CD4-positive, alpha-beta T cell treated with Interleukin-17A for 4 hours (primary cell): ENCODE data around the gene LRRC70.
"Not testable (repeated sequence)": the region's sequence is repeated elsewhere in the genome, so short reads cannot be mapped to it uniquely, and the experiment has no call there.

ENCODE experiments used
- DNase-seq: peaks from one replicate; pipeline ENCODE4 v3.0.0-alpha.2; 2020; ENCODE audit warnings: mixed read lengths

The LRRC70 gene

DNA sequence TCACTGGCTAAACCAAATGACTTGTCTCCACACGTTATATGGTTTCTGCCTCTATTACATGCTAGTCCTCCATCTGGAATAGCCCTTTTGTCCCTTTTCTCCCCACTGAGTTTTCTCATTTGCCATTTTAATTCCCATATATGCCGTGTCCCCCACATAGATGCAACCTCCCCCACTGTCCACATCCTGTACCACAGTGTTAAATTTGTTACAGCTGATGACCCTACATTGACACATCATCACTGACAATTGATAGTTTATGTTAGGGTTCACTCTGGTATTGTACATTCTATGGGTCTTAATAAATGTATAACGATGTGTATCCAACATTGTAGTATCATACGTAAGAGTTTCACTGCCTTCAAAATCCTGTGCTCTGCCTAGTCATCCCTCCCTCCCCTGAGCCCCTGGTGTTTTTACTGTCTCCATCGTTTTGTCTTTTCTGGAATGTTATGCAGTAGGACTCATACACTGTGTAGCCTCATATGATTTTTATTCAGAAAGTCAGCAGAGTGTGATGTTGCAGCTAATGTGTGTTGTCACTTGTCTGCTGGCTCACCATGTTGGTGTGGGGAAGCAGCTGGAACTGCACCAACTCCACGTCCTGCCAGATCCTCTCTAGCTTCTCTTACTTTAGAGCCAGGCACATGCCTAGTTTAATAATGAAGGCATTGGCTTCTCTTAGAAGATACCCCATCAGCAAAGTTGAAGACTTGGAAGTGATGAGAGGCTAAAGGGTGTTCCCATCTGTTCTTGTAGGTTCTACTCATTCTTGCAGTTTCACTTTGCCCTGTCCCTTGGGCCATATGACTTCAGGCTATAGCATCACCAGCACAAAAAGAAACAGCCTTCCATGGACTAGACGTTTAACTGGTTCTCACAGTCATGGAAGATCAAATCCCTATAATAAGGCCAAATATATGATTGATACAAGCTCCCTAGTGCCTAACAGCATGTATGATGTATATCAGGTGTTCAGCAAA is 30.2 kb downstream of the LRRC70 start:
- no peak for DNase-seq

DNA sequence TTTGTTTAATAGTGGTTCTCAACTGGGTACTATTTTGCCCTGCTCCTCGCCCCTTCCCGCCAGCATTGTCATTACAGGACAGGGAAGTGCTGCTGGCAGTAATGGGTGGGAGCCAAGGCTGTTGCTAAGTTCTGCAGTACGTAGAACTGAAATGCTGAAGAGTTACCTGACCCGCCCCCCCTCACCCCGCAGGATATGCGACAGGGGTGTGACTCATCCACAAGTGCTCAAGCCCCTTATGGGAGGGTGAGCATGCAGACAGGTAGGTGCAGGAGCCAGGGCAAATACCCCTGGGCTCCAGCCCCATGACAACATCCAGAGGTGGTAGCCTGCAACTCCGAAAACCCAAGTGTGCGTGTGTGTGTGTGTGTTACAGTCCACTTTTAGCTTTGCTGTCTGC is 35.7 kb downstream of the LRRC70 start:
- no peak for DNase-seq

DNA sequence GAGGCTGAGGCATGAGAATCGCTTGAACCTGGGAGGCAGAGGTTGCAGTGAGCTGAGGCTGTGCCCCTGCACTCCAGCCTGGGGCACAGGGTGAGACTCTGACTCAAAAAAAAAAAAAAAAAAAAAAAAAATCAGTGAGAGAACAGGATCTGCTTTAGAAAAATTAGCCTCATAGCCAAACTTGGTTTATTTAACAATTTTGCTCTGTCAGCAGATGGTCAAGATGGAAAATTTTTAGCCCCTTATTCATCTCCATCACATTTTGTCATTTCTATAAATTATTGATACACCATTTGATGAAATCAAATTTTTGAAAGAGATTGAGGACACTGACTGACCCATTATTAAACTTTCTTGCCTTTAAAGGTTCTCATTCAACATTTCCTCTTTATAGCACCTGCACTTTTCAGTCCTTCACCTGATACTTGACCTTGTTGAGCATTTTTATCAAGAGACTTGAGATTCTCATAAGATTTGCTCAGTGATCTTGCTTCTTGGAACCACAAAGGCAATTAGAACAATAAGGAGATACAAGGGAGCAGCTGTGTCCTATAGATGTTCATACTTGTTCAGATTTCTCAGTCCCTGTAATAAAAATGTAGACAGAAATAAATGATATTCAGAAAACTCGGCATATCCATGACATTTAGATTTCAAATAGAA is 38.1 kb downstream of the LRRC70 start:
- no peak for DNase-seq

DNA sequence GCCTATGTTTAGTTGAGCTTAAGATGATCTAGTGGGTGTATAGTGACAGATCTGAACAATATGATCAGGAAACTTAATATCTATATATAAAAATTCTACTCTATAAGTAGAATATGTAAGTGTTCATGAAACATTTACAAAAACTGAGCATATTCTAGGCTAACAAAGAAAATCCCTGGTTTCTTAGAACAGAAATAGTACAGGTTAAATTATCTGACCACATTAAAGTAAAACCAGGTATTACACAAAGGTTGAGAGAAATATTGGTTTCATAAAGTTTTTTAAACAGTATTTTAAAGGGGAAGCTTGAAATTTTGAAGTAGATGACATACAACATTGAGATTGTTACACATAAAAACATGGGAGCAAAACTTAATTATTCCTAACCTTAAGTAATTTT is 39.3 kb downstream of the LRRC70 start:
- DNase-seq: no peak

DNA sequence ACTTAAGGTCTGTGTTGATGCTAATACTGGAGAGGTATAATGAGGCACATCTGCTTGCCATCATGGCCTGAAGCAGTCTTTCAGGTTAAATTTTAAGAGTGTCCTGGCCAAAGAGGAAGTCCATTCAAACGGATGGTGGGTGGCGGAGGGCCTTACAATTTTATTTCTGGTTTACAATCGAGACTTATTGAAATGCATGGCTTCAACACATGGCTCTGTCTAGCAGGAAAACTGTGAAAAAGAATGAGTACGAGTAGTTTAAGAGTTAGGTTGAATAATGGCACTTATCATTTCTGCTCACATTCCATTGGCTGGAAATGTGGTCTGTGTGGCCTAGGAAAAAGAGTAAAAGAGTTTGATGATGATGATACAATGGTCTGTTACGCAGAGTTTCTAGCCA is 42.1 kb downstream of the LRRC70 start:
- DNase-seq: no peak

DNA sequence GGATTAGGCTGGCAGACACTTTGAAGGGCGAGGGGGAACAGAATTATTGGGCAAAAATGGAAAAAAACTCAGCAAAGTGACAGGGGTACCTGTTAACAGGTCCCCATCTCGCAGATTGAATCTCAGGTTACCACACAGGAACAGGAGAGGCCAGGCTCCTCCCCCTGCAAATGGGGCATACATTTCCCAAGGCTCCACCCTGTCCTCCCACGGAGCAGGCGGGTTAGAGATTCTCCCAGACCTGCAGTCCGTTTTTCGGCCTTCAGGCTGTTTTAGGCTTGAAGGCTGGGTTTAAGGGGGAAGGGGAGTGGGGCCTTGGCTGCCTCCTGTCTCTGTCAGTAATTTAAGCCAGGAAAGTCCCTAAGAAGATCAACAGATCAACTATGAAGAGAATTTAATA is 42.7 kb downstream of the LRRC70 start:
- DNase-seq: no peak

DNA sequence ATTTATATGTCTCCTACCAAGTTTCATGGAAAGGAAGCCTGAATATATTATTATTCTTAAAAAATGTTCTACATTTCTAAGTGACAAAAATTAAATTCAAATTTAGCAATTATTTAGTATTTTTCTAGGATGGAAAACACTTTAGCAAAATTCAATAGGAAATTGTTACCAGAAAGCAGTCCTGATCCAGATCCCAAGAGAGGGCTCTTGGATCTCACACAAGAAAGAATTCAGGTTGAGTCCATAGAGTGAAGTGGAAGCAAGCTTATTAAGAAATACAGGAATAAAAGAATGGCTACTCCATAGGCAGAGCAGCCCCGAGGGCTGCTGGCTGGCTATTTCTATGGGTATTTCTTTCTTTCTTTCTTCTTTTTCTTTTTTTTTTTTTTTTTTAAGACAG is 44.7 kb downstream of the LRRC70 start:
- no peak for DNase-seq

DNA sequence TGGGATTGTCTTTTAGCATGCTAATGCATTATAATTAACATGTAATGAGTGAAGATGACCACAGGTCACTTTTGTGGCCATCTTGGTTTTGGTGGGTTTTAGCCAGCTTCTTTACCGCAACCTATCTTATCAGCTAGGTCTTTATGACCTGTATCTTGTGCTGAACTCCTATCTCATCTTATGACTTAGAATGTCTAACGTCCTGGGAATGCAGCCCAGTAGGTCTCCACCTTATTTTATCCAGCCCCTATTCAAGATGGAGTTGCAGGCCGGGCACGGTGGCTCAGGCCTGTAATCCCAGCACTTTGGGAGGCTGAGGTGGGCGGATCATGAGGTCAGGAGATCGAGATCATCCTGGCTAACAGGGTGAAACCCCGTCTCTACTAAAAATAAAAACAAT is 45.8 kb downstream of the LRRC70 start:
- DNase-seq: not testable (repeated sequence)

DNA sequence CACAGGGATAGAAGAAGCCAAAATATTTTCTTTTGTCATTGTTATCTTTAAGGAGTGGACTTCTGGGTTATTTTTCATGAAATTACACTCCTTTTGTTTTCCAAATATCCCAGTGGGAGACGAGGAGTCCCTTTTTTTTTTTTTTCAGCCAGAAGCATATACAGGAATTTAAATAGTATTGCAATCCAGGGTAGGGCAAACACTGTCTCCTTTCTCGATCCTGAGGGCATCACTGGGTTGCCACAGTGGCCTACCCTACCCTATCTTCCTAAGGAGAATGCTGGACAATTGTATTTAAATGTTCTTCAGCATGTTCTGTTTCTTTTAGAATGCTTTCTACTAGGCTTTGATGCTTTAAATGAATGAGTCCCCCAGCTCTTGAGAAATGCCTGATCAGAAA is 47.9 kb downstream of the LRRC70 start:
- DNase-seq: no peak

DNA sequence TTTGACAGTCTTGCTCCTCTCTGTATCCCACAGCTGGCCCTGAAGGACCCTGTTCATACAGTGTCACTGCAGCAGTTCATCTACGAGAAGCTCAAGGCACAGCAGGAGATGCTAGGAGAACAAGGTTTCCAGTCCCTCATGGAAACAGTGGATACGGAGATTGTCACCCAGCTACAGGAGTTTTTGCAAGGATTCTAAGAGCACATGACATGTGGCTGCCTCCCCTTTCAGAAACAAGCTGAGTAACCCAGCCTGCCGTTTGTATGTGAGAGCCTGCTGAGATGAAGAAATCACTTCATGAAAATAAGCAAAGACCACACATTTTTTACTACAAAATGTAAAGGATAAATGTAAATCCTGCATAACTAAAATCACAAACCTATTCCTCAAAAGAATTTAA is 48.5 kb downstream of the LRRC70 start:
- DNase-seq: no peak

DNA sequence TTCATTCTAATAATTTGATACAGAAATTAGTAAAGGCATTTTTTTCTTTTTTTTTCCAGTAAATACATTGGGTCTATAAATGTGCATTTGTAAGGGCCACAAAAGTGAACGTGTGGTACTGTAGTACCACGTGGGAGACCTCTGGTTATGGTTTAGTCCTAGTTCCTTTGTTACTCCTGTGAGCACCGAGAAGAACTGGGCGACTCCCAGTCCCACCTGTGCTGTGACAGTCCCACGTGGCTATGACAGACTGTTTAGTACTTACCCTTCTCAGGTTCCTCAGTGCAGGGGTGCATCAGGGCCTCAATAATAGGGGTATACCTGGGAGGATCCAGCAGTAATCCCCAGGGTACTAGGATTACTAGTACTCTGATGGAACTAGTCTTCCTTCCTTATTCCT is 49.3 kb downstream of the LRRC70 start:
- DNase-seq: no peak
